ENCODE data around the gene MRPL44.
A peak's percentile ranks its signal among the peaks of the same experiment; 100 is the strongest.
"Not testable (repeated sequence)": the region's sequence is repeated elsewhere in the genome, so short reads cannot be mapped to it uniquely, and the experiment has no call there.

MRPL44 gene

DNA sequence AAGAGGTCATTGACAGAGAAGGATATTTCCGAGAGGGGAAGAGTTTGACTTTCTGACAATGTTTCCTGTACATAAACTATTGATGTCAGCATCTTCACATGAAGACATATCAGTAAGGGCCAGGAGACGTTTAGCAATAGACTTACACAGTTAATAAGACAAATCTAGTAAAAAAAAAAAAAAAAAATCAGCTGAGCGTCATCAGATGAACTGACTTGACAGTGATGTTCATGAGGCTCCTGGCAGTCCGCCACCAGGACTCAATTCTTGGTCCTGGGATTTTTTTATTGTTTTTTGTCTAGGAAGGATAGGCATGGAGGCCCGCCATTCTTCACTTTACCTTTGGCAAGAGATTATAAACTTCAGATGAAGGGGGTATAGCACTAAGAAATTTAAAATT, 14.5 kb downstream of the MRPL44 start:
- ATAC-seq = no peak

DNA sequence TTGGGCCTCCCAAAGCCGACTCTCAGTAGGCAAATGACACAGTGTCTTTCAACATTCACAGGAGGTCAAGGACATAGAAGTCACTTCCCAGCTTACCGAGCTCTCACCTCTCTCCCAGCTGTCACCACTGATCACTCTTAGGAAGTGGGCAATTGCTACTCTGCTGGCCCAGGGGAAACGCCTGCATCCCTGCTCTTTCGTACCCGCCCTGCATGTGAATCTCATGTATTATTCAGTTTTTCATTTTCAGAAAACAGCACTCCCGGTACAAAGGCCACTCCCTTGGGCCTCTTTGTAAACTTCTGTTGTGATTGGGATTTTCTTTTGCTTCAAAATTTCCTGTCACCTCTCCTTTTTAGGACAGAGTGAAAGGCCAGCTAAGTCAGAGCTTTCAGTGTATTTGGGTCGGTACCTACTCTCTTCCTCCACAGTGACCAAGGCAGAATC, 15.4 kb downstream of the MRPL44 start:
- ATAC-seq = no peak

DNA sequence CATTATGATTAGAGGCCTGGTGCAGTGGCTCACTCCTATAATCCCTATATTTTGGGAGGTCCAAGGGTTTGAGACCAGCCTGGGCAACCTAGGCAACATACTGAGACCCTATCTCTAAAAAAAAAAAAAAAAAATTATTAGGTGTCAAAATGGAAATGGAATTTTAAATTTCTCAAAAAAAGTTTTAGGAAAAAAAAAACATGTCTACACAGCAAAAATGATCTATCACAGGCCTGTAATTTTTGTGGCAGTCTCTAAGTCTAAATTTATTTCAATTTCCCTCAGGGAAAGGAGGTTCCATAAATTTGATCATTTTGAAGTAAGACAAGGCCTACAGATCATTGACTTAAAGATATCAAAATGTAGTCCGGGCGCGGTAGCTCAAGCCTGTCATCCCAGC, 16.3 kb downstream of the MRPL44 start:
- no peak for ATAC-seq

DNA sequence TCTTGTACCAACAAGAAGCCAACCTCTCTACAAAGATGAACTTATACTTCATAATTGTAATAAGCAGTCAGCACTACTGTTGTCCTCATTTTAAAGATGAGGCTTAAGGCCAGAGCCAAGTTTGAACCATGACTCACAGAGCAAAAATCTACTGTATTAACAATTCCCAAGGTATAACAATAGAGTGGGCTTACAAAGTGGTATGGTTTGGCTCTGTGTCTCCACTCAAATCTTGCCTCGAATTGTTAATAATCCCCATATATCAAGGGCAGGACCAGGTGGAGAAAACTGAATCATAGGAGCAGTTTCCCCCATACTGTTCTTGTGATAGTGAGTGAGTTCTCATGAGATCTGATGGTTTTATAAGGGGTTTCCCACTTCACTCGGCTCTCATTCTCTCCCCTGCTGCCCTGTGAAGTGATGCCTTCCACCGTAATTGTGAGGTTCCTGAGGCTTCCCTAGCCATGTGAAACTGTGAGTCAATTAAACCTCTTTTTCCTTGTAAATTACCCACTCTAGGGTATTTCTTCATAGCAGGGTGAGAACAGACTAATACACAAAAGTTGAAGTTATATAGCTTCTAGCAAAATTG, 19.5 kb downstream of the MRPL44 start:
- no peak for ATAC-seq

- no peak for ATAC-seq
Measured at GRCh38 chr2:223978451-223978850, 21.2 kb downstream of the MRPL44 start.

- no peak for ATAC-seq
Measured at GRCh38 chr2:223979730-223980396, 22.6 kb downstream of the MRPL44 start.

DNA sequence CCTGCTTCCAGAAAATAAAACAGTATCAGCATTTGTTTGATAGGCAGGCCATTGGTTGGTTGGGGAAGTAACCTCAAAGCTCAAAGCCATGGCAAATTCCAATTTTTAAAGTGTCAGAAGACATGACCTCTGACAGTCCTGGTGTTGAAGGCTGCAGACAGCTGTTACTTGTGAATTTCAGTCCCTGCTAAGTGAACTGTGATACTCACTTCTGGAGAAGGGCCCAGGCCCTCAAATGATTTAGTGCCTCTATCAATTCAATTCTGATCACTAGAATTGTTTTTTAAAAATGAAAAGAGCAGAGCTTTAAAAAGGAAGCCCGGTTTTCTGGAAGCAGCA, 23.1 kb downstream of the MRPL44 start:
- no peak for ATAC-seq

- ATAC-seq = no peak
Measured at GRCh38 chr2:223980803-223981202, 23.5 kb downstream of the MRPL44 start.

- no peak for ATAC-seq
Measured at GRCh38 chr2:223981241-223981640, 24.0 kb downstream of the MRPL44 start.

- ATAC-seq = no peak
Measured at GRCh38 chr2:223989206-223989855, 32.1 kb downstream of the MRPL44 start.

GRCh38 chr2:223989856-223990232, 32.6 kb downstream of the MRPL44 start:
- ATAC-seq = no peak

GRCh38 chr2:223991611-223992010, 34.3 kb downstream of the MRPL44 start:
- no peak for ATAC-seq

GRCh38 chr2:223993634-223994232, 36.5 kb downstream of the MRPL44 start:
- ATAC-seq = peak; percentile 56 to 62

DNA sequence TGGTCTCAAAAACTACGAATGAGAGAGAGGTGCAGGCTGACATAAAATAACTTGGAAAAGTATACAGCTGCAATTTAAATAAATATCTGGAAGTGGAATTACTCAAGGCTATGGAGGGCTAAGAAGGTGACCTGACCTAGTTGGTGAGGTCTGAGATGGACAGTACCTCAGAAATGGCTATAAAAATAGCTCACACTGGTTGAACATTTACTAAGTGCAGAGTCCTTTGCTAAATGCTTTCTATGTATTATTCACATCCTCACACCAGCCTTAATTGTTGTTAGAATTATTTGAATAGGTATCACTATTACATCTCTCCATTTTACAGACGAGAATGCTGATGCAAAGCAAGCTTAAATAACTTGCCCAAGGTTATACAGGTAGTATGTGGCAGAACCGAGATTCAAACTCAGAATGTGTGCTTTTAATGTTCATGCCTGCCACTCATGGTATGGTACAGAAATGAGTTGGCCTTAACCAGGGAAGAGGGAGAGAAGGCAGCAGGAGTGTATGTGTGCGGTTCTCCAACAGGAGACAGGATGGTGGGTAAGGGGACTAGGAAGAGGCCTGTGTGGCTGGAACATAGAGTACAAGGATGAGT, 37.4 kb downstream of the MRPL44 start:
- peak in 1 of 2 donors; percentile 36 for ATAC-seq

DNA sequence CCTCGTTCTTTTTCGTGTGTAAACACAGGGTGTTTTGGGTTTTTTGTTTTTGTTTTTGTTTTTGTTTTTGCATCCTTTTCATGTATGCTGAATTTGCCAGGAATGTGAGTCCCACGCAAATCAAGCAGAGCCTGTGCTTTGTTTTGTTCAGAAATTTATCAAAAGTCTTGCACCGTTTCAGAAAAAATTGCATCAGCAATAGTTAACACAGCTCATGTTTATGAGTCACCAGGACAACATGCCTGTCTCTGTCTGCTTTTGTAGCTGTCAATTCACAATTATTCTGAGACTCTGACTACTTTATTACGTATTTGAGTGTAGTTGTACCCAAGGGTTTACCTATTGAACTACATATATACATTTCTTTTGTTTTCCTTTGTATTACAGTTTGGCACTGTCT, 38.3 kb downstream of the MRPL44 start:
- ATAC-seq = peak in 1 of 2 donors; percentile 59

DNA sequence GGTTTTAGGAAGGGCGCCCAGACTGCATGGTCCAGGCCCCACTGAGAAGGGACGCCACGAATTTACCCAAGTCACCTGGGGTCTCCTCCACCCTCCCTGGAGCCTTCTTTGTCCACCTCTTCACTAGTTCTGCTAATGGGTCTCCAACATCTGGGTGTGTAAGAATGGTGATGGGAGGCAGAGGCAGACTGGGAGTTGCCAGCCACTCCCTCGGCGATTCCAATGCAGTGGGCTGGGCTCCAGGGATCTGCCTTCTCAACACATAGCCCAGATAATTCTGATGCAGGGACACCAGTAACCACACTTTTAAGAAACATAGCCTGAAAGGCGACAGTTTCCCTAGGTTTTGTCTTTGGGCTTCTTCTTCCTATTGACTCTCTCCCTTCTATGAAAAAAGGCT, 39.1 kb downstream of the MRPL44 start:
- ATAC-seq = no peak

- no peak for ATAC-seq
Measured at GRCh38 chr2:223997938-223998337, 40.7 kb downstream of the MRPL44 start.

DNA sequence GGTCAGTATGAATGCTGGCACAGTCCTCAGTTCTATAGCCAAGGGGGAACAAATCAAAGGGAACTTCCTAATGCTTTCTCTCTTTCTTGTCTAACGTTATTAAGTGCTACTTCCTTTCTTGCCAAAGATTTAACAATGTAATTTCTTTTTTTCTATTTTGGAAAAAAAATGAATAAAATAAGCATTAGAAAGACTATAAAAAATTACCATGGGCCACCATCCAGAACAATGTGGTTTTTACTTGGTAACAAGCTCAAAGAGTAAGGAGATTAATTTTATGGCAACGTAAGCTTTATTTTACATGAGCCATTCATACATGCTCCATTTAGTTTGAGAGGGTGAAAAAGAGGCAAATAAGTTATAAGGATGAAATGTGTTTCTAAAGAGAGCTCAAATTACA, 41.7 kb downstream of the MRPL44 start:
- no peak for ATAC-seq

DNA sequence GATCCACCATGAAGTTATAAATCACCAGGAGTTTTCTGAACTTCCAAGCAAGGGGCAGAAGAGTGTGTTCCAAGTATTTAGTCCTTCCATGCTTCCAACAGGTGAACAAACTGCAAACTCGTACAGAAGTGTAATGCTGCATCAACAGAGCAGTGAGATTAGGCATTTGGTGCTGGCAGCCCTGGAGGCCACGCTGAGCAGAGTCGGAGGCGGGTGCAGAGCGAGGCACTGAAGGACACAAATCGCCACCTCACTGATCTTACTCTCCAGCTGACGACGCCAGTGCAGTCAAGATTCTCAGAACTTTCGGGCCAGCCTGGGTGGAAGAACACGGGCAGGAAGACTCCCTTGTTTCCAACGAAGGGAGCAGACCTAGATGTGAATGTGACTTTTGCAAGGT, 42.6 kb downstream of the MRPL44 start:
- no peak for ATAC-seq

DNA sequence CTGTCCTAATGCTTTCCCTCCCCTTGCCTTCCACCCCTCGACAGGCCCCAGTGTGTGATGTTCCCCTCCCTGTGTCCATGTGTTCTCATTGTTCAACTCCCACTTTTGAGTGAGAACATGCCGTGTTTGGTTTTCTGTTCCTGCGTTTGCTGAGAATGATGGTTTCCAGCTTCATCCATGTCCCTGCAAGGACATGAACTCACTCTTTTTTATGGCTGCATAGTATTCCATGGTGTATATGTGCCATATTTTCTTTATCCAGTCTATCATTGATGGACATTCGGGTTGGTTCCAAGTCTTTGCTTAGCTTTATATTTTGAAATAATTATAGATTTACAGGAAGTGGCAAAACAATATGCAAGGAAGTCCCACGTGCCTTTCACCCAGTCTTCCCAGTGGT, 43.4 kb downstream of the MRPL44 start:
- not testable (repeated sequence) for ATAC-seq

GRCh38 chr2:224004105-224004695, 46.9 kb downstream of the MRPL44 start:
- no peak for ATAC-seq

GRCh38 chr2:224008702-224009261, 51.5 kb downstream of the MRPL44 start:
- ATAC-seq = no peak

Measured in activated CD4-positive, CD25-positive, alpha-beta regulatory T cell treated with anti-CD3 and anti-CD28 coated beads, Interleukin-2, amount 50 U/mL, for 24 hours (primary cell).